ENCODE data around the gene RER1.

RER1 gene

GRCh38 chr1:2376261-2376741 is 15.3 kb upstream of the RER1 start:
- DNase-seq: no peak

DNA sequence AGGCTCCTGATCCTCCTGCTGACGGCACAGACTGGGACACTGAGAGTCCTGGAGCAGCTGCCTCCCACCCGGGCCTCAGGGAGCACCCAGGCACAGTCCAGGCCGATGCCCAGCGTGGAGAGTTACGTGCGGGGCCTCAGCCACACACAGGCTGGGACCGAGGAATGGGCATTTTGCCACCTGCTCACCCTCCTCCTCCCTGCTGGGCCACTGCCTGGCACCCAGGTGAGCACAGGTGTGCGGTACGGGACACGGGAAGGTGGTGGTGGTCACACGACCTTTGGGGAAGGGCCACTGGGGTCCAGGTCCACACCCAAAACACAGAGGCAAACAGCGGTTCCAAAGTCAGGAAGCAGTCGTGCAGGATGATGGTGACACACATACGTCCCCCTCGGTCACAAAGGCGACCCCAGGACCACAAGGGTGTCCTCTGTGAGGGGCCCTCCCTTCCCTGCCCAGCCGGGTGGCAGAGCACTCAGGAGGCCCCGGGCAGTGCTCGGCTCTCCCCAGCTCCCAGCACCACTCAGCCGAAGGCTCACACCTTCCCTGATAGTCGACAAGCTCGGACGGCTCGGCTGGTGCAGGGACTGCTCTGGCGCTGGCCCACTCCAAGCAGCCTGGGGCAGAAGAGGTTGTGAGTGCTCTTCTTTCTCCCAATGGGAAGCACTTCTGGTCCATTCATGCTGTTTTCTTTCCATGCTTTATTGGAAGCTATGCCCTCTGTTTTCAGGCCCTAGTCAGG is 14.5 kb upstream of the RER1 start:
- DNase-seq: no peak

DNA sequence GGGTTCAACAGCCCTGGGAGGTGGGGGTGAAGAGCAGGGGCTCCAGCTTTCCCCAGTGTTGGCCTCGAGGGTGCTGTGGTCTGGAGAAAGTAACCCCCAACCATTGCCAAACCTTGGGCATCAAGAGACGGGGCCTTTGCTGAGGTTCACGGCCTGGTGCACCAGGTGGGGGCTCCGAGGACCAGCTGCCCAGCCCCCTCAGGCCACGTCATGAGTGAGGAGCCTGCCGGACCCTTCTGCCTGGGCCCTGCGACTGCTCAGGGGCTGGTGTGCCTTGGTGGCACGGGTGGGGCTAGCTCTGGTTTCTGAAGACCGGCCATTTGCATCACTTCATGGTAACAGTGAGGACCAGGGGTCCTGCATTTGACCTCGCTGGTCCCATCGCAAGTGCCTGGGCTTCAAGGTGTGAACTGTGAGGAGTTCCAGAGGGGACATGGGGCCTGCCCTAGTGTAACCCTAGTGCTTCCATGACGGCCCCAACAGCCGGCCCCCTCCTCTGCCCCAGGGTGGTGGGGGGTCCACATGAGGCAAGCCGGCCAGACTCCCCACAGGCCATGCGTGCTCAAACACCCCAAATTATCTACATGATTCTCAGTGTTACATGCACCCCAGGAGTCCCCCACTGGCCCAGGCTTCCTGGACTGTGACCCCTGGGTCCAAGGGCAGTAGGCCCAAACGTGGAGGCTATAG is 13.7 kb upstream of the RER1 start:
- DNase-seq: no peak

- no peak for DNase-seq
Measured at GRCh38 chr1:2378441-2378851, 13.2 kb upstream of the RER1 start.

DNA sequence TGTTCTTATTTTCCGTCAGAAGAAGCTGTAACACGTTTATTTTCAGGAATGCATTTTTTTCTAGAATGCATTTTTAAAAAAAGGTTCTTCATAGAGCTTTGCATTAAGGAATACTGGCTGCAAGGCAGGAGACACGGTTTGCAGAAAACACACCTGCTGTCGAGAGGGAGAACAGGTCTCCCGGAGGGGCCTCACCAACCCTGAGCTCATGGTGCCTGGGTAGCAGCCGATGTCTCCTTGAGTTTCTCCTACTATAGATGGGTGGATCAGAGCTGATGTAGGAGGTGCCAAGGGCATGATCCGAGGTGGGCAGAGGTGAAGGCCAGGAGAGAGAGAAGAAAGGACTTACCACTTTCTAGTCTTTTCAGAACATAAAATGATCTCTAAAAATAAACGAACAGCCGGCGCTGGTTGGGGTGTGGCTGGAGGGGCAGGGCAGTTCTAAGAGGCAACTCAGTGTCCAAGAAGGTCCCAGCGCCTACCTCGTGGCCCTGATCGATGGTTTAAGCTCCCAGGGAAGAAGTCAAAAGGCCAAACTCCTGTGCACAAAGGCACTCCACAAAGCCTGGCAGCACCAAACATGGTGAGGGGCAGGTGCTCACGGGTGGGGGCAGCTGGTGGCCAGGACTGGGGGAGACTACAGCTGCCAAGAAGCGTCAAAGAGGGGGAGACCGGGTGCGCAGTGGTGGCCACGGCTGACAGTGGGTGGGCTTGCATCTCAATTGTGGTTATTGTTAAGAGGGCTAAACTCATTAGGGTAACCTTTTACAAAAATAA is 12.5 kb upstream of the RER1 start:
- DNase-seq: no peak

DNA sequence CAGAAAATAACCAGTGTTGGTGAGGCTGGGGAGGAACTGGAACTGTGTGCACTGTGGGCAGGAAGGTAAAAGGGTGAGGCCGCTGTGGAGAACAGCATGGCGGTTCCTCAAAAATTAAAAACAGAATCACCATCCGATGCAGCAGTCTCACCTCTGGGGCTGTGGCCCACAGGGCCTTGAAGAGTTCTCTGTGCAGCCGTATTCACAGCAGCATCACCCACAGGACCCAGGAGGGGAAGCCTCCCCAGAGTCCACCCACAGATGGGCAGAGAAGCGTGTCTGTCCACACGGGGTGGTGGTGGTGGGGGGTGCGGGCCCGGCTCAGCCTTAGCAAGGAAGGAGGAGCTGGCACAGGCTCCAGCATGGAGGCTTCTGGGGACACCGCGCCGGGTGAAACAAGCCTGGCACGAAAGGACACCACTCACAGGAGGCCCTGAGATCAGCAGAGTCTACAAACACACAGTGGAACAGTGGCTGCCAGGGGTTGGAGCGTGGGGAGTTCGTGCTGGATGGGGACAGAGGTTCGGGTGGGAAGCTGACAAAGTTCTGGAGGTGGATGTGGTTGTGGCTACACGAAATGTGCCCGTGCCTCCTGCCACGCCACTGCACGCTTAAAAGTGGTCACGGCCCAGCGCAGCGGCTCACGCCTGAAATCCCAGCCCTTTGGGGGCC is 11.8 kb upstream of the RER1 start:
- DNase-seq: no peak

GRCh38 chr1:2380816-2381591 is 10.6 kb upstream of the RER1 start:
- DNase-seq: no peak

DNA sequence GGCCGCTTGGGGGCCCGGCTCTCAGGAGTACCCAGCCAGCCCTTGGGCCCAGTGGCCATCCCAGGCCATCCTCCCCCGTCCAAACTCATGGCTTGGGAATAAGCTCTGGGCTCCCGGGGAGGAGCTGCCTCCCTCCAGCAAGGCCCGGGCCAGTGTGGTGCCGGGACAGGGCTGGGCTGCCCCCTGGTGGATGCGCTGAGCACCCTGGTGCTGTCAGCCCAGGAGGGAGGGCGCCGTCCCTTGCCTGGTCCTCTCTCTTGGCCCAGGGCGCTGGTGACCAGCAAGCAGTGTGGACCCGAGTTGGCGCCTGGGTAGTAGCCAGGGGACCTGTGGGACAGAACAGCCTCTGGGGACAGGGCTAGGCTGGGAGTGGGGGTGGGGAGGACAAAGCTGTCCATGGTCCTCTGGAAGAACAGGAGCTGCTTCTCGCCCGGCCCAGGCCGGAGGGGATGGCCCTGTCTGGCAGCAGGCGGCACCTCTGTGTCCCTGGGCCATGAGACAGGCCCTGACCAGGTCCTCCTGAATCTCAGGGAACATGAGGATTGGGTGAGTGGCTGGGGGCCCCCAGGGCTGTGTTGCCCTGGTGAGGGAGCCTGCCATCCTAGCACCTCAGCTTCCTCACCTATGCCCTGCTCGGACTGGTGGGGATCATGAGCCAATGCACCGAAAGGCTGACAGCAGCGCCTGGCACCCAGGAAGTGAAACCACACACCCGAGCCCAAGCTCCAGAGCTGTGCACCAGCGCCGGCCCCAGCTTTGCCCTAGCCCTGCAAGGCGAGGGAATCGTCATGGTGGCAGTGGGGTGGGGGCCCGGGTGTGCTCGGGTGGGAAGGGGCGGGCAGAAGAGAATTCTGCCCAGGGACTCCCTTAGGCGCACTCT is 9.7 kb upstream of the RER1 start:
- DNase-seq: peak; percentile 82 to 84

GRCh38 chr1:2382621-2383361 is 8.8 kb upstream of the RER1 start:
- peak in 1 of 2 donors; percentile 48 for DNase-seq

DNA sequence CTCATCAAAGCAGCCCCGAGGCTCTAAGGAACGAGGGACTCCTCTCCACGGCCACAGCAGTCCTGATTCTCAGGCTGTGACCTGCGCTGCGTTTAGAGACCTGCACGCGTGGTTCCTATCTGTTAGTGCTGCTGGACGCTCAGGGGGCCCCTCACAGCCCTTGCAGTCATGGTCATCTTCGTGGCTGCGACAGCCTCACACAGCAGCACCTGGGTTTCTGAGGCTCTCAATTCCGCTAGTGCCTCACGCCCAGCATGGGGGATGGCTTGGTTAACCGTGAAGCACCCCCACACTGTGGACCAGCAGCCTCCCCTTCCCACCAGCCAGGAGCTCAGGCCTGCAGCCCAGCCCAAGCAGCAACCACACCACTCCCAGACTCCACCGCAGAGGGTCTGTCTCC is 8.1 kb upstream of the RER1 start:
- DNase-seq: no peak

DNA sequence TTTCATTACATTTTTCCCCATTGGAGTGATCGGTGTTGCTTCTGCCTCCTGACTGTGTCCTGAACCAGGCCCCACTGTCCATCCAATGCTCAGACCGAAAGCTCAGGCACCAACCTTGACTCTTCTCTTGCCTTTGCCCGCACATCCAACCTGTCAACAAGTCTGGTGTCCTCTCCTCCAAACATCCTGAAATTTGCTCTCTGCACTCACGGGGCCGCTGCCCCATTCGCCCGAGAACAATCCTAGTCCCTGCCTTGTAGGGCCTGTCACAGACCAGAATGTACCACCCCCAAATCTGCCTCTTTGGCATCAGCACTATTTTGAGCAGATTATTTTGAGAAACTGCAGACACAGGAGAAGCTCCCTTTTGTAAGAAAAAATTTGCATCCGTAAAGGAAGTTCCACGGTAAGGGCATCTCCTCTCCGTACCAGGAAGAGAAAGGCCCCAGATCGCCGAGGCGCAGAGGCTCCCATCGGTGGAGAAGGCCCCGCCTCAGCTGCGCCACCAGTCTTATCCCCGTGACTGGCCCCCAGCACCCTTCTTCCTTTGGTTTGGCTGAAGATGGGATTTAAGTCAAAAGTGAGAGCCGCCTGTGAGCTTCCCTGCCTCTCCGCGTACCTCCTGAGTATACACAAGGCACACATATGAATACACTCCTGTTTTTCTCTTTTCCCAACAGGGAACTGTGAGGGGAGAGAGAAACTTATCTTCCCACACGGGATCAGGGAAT is 7.3 kb upstream of the RER1 start:
- no peak for DNase-seq

GRCh38 chr1:2384941-2385481 is 6.6 kb upstream of the RER1 start:
- DNase-seq: no peak

DNA sequence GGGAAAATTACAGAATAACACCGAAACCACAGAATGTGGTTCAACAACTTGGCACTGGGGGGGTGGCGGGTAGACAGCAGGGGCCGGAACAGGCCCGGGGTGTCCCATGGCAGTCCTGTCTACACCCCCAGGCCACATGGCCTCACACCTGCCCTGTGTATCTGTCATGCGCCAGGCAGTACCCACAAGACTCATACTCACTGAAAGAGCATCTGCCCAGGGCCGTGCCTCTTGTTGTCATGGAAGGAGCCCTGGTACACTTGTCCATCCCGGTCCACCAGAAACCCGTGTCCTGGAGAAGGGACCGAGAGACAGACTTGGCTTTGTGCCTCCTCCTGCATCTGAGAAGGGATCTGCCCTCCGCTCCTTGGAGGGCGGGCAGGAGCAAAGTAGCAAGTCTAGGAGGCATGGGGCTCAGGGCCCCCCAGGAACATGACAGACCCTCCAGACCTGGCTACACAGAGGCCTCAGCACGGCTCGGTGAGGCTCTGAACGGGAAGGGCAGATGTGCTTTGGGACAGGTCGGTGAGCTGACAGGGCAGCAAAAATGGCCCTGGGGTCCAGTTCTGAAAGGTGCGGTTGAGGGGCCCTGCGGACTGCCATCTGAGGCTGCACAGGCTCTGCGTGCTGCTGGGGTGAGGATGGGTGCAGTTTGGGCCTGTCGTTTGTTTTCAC is 5.9 kb upstream of the RER1 start:
- no peak for DNase-seq

- DNase-seq: no peak
Measured at GRCh38 chr1:2386636-2387611, 4.7 kb upstream of the RER1 start.

- no peak for DNase-seq
Measured at GRCh38 chr1:2388004-2388913, 3.4 kb upstream of the RER1 start.

GRCh38 chr1:2389644-2390043 is 2.0 kb upstream of the RER1 start:
- no peak for DNase-seq

Data from stimulated activated CD4-positive, alpha-beta T cell treated with anti-CD3 and anti-CD28 coated beads, Interleukin-2, amount 100 ng/mL, for 24 hours (primary cell).